Tibial artery (tissue), 4 donors: Measurements from ENCODE around the gene LARGE1.

Experiments
- DNase-seq, 2 donors: peaks; one replicate each; pipeline ENCODE4 v3.0.0-alpha.2; 2019
- H3K27ac ChIP-seq, 2 donors: fragments of 200-600 bp; sonication (generic) in 1 of 2; 1 replicate in 1 of 2; 2 replicates in 1 of 2; pipeline ENCODE4 v1.5.1; 2018 to 2019; ENCODE audit warnings: mild to moderate bottlenecking in 1 of 2
- H3K27me3 ChIP-seq, 2 donors: fragments of 200-600 bp; sonication (generic) in 1 of 2; one replicate each; pipeline versions ENCODE4 v1.5.1 to v1.6.0; 2016 to 2019
- H3K36me3 ChIP-seq, 3 donors: fragments of 200-600 bp; sonication (generic) in 2 of 3; one replicate each; pipeline ENCODE4 v1.5.1; 2016 to 2019; ENCODE audit warnings: mild to moderate bottlenecking in 2 of 3
- H3K4me1 ChIP-seq, 4 donors: fragments of 200-600 bp; sonication (generic) in 2 of 4; 1 replicate in 3 of 4; 2 replicates in 1 of 4; pipeline ENCODE4 v1.5.1; 2016 to 2019
- H3K4me3 ChIP-seq, 2 donors: fragments of 200-600 bp; sonication (generic) in 1 of 2; 1 replicate in 1 of 2; 2 replicates in 1 of 2; pipeline ENCODE4 v1.5.1; 2018 to 2019; ENCODE audit warnings: mild to moderate bottlenecking in 2 of 2
- H3K9me3 ChIP-seq, 3 donors: fragments of 200-600 bp; sonication (generic) in 1 of 3; one replicate each; pipeline ENCODE4 v1.5.1; 2016 to 2019
- intact Hi-C: fragments of 100-400 bp; cut with DNase I; formaldehyde crosslinking; loops from one replicate; pipeline ENCODE4 v1.15.0; 2023; ENCODE audit warnings: low total_unique reads
- TF ChIP-seq, protein P1 (sequence below), 2 experiments: fragments of 200-600 bp in 1 of 2; fragments of 450-650 bp in 1 of 2; IDR thresholded peaks; one replicate each; pipeline ENCODE4 v1.5.1; 2017 to 2019; ENCODE audit warnings: antibody characterized with exemption in 2 of 2, mild to moderate bottlenecking in 1 of 2, moderate library complexity in 1 of 2

LARGE1 gene

GRCh38 chr22:33873186-33873585, 47.1 kb downstream of the LARGE1 start:
- intact Hi-C loops, result loop anchor here (2.0 kb wide), 1 partner anchor 50 kb away; no protein-coding TSS in a partner anchor
- TF ChIP-seq, protein P1, sequence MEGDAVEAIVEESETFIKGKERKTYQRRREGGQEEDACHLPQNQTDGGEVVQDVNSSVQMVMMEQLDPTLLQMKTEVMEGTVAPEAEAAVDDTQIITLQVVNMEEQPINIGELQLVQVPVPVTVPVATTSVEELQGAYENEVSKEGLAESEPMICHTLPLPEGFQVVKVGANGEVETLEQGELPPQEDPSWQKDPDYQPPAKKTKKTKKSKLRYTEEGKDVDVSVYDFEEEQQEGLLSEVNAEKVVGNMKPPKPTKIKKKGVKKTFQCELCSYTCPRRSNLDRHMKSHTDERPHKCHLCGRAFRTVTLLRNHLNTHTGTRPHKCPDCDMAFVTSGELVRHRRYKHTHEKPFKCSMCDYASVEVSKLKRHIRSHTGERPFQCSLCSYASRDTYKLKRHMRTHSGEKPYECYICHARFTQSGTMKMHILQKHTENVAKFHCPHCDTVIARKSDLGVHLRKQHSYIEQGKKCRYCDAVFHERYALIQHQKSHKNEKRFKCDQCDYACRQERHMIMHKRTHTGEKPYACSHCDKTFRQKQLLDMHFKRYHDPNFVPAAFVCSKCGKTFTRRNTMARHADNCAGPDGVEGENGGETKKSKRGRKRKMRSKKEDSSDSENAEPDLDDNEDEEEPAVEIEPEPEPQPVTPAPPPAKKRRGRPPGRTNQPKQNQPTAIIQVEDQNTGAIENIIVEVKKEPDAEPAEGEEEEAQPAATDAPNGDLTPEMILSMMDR (IDR thresholded peaks at IDR 0.05), result no peak
- H3K4me3 ChIP-seq, result no peak overlapping the region
- DNase-seq, result peak in 1 of 2 donors; percentile 72
- no peaks in the 10 kb centered on the region for H3K27me3 ChIP-seq
- peaks cover 0 to 64% (median 42%) of the 10 kb centered on the region in 4 donors for H3K4me1 ChIP-seq
- H3K27ac ChIP-seq, result peak overlapping the region; percentile 68 to 74
- H3K36me3 ChIP-seq, result no peaks in the 10 kb centered on the region
- H3K9me3 ChIP-seq, result no peaks in the 10 kb centered on the region

DNA sequence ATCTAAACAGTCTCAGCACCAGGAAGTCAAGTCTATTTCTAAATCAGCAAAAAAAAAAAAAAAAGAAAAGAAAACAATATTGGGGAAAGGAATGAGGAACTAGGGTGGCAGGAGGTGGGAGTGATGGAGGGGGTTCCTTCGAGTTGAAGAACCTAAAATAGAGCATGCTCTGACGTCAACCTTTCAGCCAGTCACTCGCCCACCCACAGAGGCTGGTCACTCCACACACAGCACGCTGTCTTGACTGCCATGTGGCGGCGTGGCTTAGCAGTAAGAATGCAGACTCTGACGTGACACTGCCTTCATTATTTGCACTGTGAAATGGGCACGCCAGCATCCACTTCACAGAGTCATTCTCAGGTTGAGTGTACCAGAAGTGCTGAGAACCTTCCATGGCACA, 48.3 kb downstream of the LARGE1 start:
- no peaks in the 10 kb centered on the region for H3K9me3 ChIP-seq
- H3K27me3 ChIP-seq, result no peaks in the 10 kb centered on the region
- DNase-seq, result peak in 1 of 2 donors; percentile 78
- TF ChIP-seq, protein P1 (IDR thresholded peaks at IDR 0.05), result no peak
- H3K4me1 ChIP-seq, result peaks cover 0 to 76% (median 53%) of the 10 kb centered on the region in 4 donors
- peak overlapping the region; percentile 68 to 81 for H3K27ac ChIP-seq
- intact Hi-C loops, result loop anchor here (2.0 kb wide), 1 partner anchor 51 kb away; no protein-coding TSS in a partner anchor
- H3K36me3 ChIP-seq, result no peaks in the 10 kb centered on the region
- no peak overlapping the region for H3K4me3 ChIP-seq

GRCh38 chr22:33869946-33870345, 50.3 kb downstream of the LARGE1 start:
- Histone ChIP-seq H3K27ac (peak overlapping the region; percentile 81 to 82), H3K27me3 (no peaks in the 10 kb centered on the region), H3K9me3 (no peaks in the 10 kb centered on the region), H3K4me1 (peaks cover 0 to 91% (median 61%) of the 10 kb centered on the region in 4 donors), H3K36me3 (no peaks in the 10 kb centered on the region), H3K4me3 (no peak overlapping the region)
- DNase-seq, result no peak
- TF ChIP-seq, protein P1 (IDR thresholded peaks at IDR 0.05), result no peak
- intact Hi-C loops, result loop anchor here (5.0 kb wide), 1 partner anchor 1253 kb away; no protein-coding TSS in a partner anchor

DNA sequence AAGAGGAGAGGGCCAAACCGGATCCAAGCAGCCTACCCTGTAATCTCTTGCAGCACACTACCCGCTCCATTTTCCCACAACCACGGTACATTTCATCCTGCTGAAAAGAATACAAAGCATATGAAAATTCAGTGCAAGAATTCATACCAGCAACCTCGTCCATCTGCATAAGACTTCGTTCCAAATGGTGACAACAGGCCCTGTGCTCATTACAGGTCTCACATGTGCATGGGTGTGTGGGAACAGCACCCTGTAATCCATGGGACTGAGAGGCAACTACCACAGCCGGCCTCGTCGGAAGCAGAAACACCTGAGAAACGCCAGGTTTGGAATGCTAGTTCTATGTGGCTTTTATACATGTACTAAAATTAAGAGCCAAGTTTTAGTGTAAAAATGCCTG, 52.3 kb downstream of the LARGE1 start:
- Histone ChIP-seq H3K27me3 (no peaks in the 10 kb centered on the region), H3K36me3 (no peaks in the 10 kb centered on the region), H3K4me3 (no peak overlapping the region), H3K27ac (peak overlapping the region; percentile 81 to 82), H3K9me3 (no peaks in the 10 kb centered on the region), H3K4me1 (peaks cover 0 to 87% (median 57%) of the 10 kb centered on the region in 4 donors)
- intact Hi-C loops, result loop anchor here (5.0 kb wide), 1 partner anchor 1251 kb away; no protein-coding TSS in a partner anchor
- TF ChIP-seq, protein P1 (IDR thresholded peaks at IDR 0.05), result no peak
- no peak for DNase-seq

DNA sequence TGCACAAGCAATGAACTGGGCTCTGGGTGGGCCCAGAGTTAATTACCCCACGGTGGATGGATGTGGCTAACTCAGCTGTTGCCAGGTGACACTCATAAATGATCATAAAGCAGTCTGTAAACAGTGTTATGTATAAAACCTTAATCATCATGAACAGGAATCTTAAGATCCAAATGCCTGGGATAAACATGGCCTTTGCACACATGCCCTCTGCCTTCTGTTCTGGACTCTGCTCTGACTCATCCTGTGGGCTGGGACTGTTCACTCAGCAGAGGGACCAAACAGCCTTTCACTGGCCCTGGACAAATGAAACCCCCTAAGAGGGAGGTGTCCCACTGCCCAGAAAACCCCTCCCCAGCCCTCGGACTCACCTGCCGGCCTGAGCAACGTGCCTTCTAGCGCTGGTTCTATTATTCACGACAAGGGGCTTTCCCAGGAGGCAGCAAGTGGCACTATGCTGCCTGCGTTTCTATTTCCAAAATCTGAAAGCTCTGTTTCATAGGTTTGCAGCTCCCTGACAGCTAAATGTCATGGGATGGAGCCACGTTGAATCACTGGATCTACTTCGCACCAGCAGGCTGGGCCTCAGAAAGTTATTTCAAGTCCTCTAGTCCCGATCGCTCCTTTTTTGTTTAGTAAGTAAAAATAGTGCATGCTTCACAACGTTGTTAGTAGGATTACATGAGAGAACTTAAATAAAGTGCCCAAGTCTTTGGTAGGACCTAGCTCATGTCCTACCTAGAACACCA, 53.0 kb downstream of the LARGE1 start:
- Histone ChIP-seq H3K27me3 (no peaks in the 10 kb centered on the region), H3K4me3 (no peak overlapping the region), H3K4me1 (peaks cover 0 to 80% (median 51%) of the 10 kb centered on the region in 4 donors), H3K36me3 (no peaks in the 10 kb centered on the region), H3K9me3 (no peaks in the 10 kb centered on the region), H3K27ac (peak overlapping the region; percentile 81 to 82)
- DNase-seq, result no peak
- intact Hi-C loops, result loop anchor here (5.0 kb wide), 1 partner anchor 1250 kb away; no protein-coding TSS in a partner anchor
- TF ChIP-seq, protein P1 (IDR thresholded peaks at IDR 0.05), result no peak
